GM19397 (cell line): ENCODE results near the gene AIPL1.

Source experiments
- ATAC-seq: cut with Tn5 transposase; IDR thresholded peaks from one replicate; pipeline ENCODE4 v1.9.1; 2021; ENCODE audit warnings: mild to moderate bottlenecking, moderate library complexity; ENCODE audit not compliant: unreplicated experiment

Gene AIPL1

DNA sequence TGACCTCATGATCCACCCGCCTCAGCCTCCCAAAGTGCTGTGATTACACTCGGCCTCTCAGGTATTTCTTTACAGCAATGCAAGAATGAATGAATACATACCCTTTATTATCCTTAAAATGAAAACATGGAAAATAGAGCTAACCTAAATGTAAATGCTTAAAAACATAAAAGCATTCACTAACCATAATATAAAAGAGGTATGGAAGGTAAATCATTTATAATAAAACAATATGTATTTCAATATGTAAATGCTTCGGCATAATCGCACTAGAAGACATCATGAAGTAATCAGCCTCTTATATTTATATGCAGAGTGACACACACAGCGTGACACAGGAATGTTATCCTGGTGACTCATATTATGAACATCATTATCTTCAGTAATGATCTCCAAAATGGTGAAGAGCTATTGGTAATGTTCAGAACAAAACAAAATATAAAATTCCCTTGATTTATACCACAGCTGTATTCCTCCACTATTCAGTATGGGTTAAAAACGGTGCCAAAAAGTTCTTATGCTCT is 53.9 kb downstream of the AIPL1 start:
- no peak for ATAC-seq

DNA sequence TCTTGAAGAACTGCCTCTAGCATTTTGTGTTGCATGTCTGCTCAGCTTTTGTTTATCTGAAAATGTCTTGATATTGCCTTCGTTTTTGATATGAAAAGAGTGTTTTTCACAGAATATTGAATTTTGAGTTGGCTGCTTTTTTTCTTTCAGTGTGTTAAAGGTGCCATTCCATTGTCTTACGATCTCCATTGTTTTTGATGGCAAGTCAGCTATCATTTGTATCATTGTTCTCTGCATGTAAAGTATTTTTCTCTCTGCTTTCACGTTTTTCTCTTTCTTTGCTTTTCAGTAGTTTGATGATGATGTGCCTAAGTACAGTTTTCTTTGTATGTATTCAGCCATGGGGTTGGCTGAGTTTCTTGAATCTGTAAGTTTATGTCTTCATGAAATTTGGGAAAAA is 57.0 kb downstream of the AIPL1 start:
- ATAC-seq = no peak

DNA sequence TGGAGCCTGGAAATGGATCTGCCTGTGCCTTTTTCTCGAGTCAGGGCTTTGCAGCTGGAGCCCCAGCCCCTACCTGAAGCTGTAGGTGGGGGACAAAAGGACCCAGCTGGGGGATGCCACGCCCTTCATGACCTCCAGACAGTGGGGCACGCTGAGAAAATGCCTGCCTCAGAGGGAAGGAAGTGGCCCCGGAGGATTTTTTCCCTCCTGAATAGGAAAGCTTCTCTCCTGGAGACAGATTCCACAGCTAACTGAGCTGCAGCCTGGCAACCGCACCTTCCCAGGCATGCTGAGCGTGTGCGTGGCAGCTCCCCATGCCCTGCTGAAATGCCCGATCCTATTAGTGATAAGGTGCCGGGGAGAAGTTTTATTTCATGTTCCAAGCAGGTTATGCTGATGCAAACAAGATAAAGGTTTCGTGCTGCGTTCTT is 58.0 kb downstream of the AIPL1 start:
- ATAC-seq = no peak

DNA sequence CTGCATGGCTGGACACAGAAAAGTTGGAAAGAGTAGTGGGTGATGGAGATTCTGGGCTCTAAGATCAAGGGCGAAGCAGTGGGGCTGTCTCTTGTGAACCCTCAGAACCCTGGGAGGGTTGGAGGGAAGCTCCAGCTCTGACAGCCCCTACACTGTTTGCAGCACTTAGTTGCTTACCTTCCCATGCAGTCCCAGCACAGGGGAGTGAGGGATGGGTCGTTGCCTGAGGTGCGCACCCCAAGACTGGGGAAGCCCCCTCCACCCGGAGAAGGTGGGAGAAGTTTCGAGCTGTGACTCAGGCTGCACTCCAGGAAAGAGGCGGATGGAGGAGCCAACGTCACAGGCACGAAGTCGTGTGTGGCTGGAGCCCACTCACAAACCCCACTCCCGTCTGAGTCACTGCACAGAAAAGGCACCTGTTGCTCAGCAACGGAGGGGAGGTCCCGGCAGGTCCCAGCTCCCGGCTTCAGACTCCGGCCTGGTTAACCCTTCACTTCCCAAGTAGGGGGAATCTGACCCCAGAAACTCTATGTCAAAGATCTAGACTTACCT is 60.1 kb downstream of the AIPL1 start:
- ATAC-seq = no peak

DNA sequence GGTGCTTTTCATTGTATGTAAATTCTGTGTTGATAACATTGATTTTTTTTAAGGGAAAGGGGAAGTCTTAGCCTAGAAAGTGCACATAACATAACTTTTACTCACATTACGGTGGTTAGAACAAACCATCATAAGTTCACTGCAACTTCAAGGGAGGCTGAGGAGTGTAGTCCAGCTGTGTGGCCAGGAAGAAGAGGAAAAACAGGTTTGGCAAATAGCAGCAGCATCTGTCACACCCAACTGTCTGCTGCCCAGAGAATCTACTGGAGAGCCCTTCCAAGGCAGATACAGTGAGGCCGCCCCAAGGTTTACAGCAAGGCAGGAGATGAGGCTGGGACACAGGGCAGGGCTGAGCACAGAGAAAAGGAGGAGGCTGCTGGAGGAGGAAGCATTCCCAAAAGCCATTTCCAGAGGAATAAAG is 60.6 kb downstream of the AIPL1 start:
- ATAC-seq = no peak
